Mononuclear cell (primary cell): ENCODE results near the gene KLF6. TPM values are rescaled to one million over a fixed set of nuclear protein-coding genes. Genes with fewer than 3 reads are reported as not detected.

Experiments
- H3K27me3 ChIP-seq: 2 replicates; pipeline ENCODE4 v1.6.0; 2011; ENCODE audit warnings: low read length, control low read depth; ENCODE audit not compliant: insufficient read depth
- H3K4me1 ChIP-seq: 2 replicates; pipeline ENCODE4 v1.5.1; 2011; ENCODE audit warnings: mild to moderate bottlenecking, low read length, control low read depth; ENCODE audit not compliant: insufficient read depth
- H3K4me3 ChIP-seq: 2 replicates; pipeline ENCODE4 v1.5.1; 2011; ENCODE audit warnings: mild to moderate bottlenecking, low read length, moderate library complexity
- H3K9me3 ChIP-seq: 2 replicates; pipeline ENCODE4 v1.5.1; 2011; ENCODE audit warnings: low read depth, mild to moderate bottlenecking, control low read depth, low read length
- total RNA-seq: library from RNA; depleted of rRNA; stranded (reverse); fragments of >200 nt; gene quantifications from one replicate; pipeline ENCODE4 v1.2.3, GENCODE V29; 2012

Gene KLF6
- total RNA-seq, 1 donor = 606 TPM

DNA sequence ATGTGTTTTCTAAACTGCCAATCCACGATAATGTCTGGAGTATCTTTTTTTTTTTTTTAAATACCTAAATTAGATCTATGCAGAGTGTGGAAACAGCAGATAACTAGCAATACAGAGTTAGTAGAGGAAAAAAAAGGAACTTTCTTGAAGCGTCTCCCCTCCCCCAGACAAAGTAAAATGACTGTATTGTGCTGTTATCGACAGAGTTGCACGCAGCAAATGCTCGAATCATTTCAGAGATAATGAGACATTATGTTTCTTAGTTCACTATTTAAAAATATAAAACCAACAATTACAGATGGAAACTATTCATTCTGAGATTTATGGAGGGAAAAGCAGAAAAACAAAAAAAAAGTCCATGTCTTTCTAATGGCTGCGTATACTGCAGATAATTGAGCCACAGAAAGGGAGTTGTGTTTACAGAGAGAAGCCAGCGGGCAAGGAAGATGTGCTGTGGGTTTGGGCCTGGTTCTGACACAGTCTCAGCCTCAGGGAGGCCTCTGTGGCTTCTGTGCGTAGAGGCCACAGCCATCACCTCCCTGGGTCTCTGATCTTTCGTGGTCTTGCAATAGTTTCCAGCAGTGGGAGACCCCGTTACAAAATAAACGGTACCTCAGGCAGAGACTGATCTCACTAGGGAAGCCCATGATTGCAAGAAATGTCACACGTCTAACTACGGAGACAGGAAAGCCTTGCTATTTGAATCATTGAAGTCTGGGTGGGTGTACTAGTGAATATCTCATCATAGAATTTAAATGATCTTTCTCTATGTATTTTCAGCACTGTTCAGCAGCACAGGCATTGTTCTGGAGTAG is 19.1 kb upstream of the KLF6 start:
- no peaks in the 10 kb centered on the region for H3K9me3 ChIP-seq
- peaks cover 61% of the 10 kb centered on the region for H3K4me1 ChIP-seq
- H3K27me3 ChIP-seq = no peaks in the 10 kb centered on the region
- no peak overlapping the region for H3K4me3 ChIP-seq

DNA sequence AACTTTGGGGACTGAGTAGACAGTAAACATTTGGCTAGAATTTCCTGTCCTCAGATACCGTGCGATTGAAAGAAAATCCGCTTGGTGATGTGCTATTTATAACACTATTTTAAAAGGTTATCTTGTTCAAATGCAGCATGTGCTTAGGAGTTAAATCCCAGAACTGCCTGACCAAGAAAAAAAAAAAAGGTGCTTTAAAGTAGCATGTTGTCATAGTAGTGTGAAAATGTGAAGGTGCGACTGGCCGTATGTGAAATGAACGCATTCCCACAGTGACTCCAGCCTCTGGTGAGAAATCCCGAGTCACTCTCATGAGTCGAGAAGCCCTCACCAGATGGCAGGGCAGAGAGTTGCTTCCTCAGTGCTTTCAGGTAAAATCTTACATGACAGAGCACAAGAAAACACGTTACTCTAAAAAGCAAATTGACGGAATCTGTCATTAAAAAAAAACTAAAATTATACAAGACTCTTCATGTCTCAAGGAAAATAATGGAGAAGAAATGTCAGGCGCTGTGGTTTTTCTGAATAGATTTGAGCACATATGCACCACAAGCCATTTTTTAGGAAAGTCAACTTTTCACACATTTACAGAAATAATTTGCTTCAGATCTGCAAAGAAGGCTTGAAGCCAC is 18.4 kb upstream of the KLF6 start:
- H3K27me3 ChIP-seq = no peaks in the 10 kb centered on the region
- no peaks in the 10 kb centered on the region for H3K9me3 ChIP-seq
- peaks cover 58% of the 10 kb centered on the region for H3K4me1 ChIP-seq
- H3K4me3 ChIP-seq = no peak overlapping the region

DNA sequence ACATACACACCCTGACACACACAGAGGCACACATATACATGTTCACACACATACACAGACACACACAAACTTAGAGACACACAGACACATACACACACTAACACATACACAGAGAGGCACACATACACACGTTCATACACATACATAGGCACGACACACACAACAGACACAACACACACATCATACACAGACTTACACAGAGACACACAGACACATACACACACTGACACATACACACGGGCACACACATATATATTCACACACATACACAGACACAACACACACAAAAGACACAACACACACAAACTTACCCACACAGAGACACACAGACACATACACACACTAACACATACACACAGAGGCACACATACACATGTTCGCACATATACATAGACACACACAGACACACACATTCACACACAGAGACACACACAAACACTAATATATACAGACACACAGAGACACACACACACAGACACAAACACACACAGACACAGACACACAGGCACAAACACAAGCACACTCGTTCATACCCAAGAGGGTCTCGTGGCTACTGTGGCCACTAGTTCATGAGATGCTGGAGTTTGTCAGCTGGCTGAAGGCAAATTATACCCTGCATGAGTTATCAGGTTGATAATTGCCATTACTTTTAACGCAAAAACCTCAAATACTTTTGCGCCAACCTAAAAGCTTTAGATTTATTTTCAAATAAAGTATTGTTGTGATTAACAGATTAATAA is 17.7 kb upstream of the KLF6 start:
- H3K4me3 ChIP-seq = no peak overlapping the region
- H3K27me3 ChIP-seq = no peaks in the 10 kb centered on the region
- no peaks in the 10 kb centered on the region for H3K9me3 ChIP-seq
- peaks cover 51% of the 10 kb centered on the region for H3K4me1 ChIP-seq

DNA sequence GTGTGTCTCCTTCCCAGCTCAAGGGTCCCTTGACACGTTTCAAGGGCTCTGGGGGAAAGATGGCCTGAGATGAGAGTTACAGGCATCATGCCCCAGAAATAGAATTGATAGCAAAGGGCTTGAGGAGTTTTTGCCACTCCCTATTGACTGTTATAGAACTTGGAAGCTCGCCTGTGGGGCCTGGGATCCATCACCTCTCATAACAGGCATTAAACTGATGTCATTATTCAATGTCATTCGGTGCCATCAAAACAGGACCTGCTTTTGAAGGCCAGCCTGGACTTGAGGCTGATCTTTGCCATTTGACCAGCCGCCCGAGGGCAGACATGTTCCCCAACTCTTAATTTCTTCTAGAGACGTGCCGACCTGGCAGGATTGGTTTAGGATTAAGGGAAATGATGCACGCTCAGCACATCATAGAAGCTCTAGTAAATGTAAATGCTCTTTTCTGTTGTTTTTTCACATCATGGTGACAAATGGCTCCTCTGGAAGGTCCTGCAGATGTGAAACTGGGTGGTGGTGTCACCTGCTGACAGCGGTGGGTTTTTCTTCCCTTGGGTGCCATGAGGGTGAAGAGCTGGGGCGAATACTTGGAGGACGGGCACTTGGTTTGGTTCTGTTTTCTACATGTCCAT is 16.7 kb upstream of the KLF6 start:
- Histone ChIP-seq H3K4me3 (no peak overlapping the region), H3K4me1 (peaks cover 41% of the 10 kb centered on the region), H3K9me3 (no peaks in the 10 kb centered on the region), H3K27me3 (no peaks in the 10 kb centered on the region)

DNA sequence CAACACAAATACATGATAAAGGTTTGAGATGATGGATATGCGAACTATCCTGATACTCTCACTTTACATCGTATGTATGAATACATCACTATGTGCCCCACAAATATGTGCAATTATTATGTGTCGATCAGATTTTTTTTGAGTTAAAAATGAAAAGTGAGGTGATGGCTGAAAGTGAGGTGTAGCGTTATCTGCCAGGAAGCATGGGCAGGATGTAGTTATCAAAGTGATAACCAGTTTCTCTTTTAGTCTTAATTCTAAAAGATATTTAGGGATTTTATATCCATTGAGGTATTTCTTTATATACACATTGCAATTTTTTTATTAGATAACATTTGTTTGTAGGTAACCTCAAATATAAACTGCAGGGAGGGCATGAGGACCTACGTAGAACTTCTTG is 15.6 kb upstream of the KLF6 start:
- Histone ChIP-seq H3K4me3 (no peak overlapping the region), H3K4me1 (peaks cover 30% of the 10 kb centered on the region), H3K9me3 (no peaks in the 10 kb centered on the region), H3K27me3 (no peaks in the 10 kb centered on the region)

DNA sequence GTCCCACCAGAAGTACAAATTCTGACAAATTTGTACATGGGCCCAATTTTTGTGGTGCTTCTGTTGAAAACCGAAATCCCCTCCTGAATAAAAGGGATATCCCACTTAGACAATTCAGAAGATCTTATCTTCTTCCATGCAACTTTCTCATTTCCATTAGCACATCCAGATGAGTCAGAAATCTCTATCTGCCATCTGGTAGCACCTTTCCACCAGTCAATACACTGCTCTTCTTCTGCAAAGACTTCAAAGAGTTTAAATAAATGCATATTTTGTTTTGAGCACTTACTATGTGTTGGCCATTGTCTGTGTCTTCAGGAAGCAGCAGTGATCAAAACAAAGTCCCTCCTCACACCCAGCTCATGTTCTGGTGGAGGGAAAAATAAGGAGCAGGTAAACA is 12.7 kb upstream of the KLF6 start:
- Histone ChIP-seq H3K9me3 (no peaks in the 10 kb centered on the region), H3K4me3 (no peak overlapping the region), H3K4me1 (peaks cover 7% of the 10 kb centered on the region), H3K27me3 (no peaks in the 10 kb centered on the region)

DNA sequence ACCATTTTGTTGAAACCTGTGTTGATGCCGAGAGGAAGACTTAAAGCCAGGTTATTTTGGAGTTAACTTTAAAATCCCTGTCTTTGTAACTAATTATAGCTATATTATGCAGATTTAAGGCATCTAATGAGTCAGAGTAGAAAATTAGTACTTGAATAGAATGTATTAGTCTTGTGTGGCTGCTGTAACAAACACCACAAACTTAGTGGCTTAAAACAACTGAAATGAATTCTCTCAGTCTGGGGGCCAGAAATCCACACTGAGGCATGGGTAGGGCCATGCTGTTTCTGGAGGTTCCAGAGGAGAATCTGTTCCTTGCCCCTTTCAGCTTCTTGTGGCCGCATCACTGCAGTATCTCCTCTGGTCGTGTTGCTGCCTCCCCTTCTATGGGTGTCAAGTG is 8.5 kb upstream of the KLF6 start:
- H3K4me1 ChIP-seq = peaks cover 6% of the 10 kb centered on the region
- H3K4me3 ChIP-seq = no peak overlapping the region
- H3K27me3 ChIP-seq = no peaks in the 10 kb centered on the region
- no peaks in the 10 kb centered on the region for H3K9me3 ChIP-seq

DNA sequence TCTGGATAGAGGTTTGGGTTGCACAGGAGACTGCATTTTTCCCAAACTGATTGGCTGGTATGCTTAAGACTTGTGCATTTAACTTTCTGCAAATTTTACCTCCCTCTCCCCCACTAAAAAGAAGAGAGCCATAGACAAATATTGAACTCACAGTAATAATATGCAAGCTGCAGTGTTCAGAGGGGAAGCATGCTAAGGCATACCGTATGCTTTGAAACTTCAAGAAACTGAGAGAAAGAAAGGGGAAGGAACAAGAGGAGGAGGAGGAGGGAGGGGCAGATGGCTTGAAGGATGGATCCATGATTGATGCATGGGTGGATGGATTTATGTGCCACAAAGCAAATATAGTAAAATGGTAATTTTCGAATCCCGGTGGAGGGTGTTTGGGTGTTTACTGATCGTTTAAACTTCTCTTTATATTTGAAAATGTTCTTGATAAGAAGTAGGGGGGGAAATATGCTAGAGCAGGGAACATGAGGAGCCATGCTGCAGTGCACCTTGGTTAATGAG is 7.8 kb upstream of the KLF6 start:
- H3K4me3 ChIP-seq = no peak overlapping the region
- H3K27me3 ChIP-seq = no peaks in the 10 kb centered on the region
- no peaks in the 10 kb centered on the region for H3K9me3 ChIP-seq
- peaks cover 6% of the 10 kb centered on the region for H3K4me1 ChIP-seq

DNA sequence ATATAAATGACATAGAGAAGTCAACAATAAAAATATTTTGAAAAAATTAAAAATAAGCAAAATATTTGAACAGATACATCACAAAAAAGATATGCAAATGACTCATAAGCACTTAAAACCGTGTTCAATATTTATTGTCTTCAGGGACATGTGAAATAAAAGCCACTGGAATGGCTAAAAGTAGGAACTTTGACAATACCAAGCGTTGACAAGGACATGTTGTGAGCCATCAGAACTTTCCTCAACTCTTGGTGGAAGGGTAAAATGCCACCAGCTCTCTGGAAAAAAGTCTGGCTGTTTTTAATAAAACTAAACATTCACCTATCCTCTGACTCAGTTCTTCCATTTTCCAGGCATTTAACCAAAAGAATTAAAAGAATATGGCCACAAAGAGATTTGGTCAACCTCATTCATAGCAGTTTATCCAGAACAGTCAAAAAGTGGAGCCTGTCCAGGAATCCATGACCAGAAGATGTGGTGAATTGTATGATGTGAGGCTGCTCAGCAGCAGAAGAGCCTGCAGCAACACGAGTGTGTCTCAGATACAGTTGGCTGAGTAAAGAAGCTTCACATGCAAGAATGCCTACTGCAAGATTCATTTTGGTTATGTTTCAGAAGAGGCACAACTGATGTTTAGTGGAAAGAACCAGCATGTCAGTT is 7.1 kb upstream of the KLF6 start:
- Histone ChIP-seq H3K4me1 (peaks cover 6% of the 10 kb centered on the region), H3K9me3 (no peaks in the 10 kb centered on the region), H3K4me3 (no peak overlapping the region), H3K27me3 (no peaks in the 10 kb centered on the region)

DNA sequence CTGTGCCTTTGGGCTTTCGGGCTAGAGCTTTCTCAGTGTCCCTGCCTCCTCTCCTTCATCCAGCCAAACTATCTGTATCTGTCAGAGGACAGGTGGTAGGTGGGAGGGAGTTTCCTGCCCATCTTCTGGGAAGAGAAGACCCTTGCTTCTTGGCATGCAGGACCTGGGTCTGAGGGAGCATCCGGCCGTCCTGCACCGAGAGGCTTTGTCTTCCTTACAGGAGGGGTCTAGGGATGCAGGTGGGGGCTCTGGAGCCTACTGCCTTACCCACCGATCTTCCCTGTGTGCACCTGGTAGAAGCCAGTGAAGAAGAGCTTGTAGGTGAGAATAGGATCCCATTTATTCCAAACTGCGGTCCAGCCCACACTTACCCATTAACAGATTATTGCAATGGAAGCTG is 5.8 kb upstream of the KLF6 start:
- Histone ChIP-seq H3K4me1 (peaks cover 9% of the 10 kb centered on the region), H3K27me3 (no peaks in the 10 kb centered on the region), H3K4me3 (no peak overlapping the region), H3K9me3 (no peaks in the 10 kb centered on the region)

DNA sequence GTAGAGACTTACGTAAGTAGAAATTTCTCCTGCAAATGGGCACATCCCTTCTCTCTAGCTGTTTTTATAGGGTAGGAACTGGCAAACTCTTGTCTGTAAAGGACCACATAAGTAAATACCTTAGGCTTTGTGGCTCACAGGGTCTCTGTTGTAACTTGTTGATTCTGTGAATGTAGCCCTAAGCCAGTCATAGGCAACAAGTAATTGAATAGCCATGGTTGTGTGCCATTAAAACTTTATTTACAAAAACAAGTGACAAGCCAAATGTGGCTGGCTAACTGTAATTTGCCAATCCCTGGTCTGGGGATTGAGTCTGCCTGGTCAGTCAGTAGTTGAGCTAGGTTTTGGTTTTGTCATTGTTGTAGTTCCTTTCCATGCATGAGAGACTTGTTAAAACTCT is 5.3 kb upstream of the KLF6 start:
- Histone ChIP-seq H3K4me1 (peaks cover 10% of the 10 kb centered on the region), H3K4me3 (no peak overlapping the region), H3K9me3 (no peaks in the 10 kb centered on the region), H3K27me3 (no peaks in the 10 kb centered on the region)

DNA sequence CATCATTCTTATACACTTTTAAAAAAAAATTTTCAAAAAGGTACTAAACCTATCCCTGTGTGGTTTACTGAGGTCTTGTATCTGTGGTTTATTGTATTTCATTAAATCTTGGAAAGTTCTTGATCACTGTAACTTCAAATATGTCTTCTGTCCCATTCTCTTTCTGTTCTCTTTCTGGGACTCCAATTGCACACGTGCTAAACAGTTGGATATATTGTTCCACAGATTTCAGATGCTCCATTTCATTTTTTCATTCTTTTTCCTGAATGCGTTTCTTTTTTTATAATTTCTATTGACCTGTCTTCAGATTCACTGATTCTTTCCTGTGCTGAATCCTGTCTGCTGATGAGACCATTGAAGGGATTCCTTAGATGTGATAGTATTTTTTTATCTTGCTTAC is 4.6 kb upstream of the KLF6 start:
- peaks cover 10% of the 10 kb centered on the region for H3K4me1 ChIP-seq
- no peaks in the 10 kb centered on the region for H3K9me3 ChIP-seq
- no peak overlapping the region for H3K4me3 ChIP-seq
- H3K27me3 ChIP-seq = no peaks in the 10 kb centered on the region

DNA sequence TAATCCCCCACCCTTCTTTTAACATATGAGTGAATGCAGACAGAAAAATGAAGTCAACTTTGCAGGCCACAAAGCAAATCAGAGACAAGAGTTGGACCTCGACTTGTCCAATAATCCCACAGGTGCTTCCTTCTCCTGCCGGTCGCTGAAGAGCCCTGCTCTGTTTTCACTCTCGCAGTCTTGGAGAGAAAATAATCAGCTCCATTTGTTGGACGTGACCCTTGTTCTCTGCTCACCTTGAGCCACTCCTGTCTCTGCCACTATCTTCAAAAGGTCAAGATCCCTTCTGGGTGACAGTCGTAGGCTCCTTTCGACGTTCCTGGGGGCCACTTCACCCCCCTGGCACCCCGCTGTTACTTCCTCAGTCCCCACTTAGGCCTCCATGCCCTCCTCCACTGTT is 2.8 kb upstream of the KLF6 start:
- Histone ChIP-seq H3K4me1 (peaks cover 11% of the 10 kb centered on the region), H3K4me3 (no peak overlapping the region), H3K9me3 (no peaks in the 10 kb centered on the region), H3K27me3 (no peaks in the 10 kb centered on the region)

DNA sequence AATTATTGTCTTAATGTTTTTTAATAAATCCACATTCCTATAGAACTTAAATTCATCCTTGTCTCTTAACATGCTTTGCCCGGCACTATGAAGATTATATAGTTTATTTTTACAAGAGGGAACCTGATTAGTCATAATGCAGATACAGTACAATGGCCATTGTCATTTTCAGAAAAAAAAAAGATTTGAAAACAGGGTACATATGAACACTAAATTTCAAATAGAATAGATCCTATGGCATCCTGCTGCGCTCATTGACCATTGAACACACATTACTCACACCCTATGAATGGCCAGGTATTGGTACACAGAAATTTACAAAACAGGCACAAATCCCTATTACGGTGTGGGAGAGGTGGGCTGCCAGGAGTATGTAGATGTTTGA is 2.0 kb upstream of the KLF6 start:
- peaks cover 13% of the 10 kb centered on the region for H3K4me1 ChIP-seq
- H3K27me3 ChIP-seq = no peaks in the 10 kb centered on the region
- no peak overlapping the region for H3K4me3 ChIP-seq
- no peaks in the 10 kb centered on the region for H3K9me3 ChIP-seq
